GM18909 (cell line): ENCODE measurements around the gene SNX5.

Experiments used
- ATAC-seq: cut with Tn5 transposase; IDR thresholded peaks from one replicate; pipeline ENCODE4 v1.9.1; 2021; ENCODE audit warnings: mild to moderate bottlenecking; ENCODE audit not compliant: unreplicated experiment, poor library complexity

The SNX5 gene

DNA sequence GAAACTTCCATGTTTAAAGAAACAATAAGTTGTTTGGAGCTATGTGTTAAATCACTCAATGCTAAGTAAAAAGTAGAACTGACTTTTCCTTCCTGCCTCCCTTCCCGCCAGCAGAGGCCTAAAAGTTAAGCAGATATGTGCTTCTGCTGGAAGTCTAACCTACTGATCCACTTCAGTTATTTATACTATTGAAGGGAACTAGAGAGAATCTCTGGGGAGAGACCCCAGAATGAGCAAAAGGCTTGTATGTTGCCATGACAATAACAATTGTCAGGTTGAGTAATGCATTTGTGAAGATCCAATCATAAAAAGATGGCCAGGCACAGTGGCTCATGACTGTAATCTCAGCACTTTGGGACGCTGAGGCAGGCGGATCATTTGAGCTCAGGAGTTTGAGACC is 25.0 kb upstream of the SNX5 start:
- ATAC-seq: no peak

DNA sequence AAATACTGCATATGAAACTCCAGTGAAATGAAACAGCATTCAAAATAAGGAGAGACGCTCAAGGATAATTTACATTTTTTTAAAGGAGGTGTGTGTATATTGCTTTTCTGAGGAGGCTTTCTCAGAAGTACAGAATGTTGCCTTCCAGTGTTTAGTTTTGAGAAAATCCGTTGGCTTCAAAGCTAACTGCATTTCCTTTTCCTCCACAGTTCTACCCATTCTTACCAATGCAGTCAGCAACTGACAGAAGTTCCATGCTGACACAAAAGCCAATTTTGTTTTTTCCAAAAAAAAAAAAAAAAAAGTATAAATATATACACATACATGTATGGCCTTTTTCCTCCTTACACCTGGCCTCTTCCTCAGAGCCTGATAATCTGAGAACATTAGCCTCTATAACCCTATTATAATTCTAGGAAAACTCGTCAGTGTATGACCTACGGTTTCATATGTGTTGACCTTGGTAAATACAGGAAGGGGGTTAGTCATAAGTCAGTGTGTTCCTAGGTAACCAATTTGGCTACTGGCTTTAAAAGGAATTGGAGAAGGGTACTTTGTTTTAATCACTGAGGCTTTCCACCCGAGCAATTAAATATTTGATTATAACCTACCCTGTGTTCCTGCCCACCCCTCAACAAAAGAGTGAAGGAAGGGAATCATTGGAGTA is 24.4 kb upstream of the SNX5 start:
- ATAC-seq: no peak

DNA sequence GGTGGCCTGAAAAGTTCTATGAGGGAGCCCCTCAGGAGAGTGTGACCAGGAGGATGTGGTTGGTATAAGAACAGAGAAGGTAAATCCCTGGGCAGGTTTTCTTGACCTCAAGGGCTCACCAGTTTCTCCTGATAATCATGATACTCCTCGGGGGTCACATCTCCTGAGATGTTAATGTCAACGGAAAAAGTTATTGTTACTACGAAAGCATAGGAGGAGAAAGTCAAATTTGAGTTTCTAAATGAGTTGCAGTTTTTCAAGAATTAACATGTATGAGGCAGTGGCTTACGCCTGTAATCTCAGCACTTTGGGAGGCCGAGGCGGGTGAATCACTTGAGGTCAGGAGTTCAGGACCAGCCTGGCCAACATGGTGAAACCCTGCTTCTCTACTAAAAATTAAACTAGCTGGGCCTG is 23.6 kb upstream of the SNX5 start:
- peak; percentile 63 for ATAC-seq

DNA sequence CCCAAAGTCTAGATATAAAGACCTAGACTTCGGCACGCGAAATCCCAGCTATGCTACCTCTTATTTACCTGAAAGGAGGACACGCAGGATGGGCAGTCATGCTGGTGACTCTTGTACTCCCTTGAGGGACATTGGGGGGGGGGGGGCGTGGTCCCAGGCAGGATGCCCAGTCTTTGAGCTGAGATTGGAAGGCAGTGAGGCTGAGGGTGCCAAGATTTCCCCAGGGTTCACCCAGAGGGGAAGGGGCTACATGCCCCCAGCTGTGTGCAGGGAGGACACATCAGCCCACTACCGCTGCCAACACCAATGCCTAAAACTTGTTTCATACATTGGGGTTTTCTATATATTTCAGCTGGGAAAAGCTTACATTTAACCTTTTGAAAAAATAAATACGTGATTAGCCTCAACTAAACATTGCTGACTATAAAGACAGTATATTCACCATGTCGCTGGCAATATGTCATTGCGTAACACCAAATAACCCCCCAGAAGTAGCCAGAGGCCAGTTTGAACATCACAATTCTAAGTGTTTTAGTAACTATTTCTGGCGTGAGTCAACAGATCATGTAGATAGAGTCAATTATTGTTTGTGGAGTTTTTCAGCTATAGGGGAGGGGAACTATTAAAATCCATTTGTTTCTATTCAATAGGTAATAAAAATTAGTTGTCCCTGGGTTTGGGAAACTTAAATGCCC is 21.8 kb upstream of the SNX5 start:
- ATAC-seq: no peak

GRCh38 chr20:17987988-17988387 is 19.4 kb upstream of the SNX5 start:
- no peak for ATAC-seq

- no peak for ATAC-seq
Measured at GRCh38 chr20:17985388-17986018, 16.9 kb upstream of the SNX5 start.

GRCh38 chr20:17976305-17976704 is 7.7 kb upstream of the SNX5 start:
- no peak for ATAC-seq

- no peak for ATAC-seq
Measured at GRCh38 chr20:17972121-17972520, 3.5 kb upstream of the SNX5 start.

DNA sequence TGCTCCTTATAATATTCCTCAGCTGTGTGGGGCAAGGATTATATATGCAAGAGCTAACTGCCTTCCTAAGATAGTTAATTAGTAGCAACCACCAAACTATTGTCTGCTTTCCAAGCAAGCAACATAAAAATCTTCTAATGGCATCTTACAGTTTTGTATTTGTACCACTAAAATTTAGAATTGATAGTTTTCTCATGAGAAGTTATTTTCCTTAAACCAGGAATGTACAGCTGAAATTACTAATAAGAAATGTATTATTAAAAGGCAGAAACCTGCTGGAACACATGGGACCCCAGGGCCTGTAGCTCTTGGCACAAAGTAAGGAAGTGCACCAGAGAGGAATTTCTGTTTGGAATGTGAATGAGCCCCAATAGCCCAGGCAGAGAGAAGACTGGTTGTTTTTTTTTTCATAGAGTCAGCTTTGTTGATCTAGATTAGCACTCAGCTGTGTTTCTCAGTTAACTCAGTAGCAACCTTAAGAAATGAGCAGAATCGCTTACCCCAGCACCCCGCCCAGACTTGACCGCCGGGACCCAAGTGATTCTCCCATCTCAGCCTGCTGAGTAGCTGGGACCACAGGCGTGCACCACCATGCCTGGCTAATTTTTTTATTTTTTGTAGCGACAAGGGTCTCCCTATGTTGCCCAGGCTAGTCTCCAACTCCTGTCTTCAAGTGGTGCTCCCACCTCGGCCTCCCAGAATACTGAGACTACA is 2.9 kb upstream of the SNX5 start:
- no peak for ATAC-seq

- ATAC-seq: no peak
Measured at GRCh38 chr20:17969884-17970409, 1.4 kb upstream of the SNX5 start.

DNA sequence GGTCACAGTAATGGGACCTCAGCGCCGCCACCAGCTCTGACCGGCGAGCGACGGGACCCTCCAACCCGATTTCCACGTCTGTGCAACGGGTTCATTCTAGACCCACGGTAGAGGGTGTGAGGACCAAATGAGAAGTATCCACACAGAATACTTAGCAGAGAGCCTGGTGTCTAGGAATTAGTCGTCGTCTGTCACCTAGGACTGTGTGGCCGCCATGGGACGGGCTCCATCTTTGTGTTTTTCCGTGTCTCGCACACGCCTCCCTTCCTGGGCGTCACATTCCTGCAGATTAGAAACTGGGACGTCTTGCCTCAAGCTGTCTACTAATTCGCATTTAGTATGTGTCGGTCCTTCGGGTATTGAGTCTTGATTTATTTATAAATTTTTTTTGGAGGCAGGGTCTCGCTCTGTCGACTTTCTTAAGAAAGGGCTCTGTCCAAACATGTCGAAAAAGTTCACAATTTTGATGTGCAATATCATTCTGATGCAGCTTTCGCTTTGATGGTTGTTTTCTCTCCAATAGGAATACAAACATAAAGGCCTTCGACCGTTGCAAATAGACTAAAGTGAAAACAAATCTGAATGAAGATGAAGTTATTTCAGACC is 787 bp upstream of the SNX5 start:
- peak; percentile 10 for ATAC-seq

DNA sequence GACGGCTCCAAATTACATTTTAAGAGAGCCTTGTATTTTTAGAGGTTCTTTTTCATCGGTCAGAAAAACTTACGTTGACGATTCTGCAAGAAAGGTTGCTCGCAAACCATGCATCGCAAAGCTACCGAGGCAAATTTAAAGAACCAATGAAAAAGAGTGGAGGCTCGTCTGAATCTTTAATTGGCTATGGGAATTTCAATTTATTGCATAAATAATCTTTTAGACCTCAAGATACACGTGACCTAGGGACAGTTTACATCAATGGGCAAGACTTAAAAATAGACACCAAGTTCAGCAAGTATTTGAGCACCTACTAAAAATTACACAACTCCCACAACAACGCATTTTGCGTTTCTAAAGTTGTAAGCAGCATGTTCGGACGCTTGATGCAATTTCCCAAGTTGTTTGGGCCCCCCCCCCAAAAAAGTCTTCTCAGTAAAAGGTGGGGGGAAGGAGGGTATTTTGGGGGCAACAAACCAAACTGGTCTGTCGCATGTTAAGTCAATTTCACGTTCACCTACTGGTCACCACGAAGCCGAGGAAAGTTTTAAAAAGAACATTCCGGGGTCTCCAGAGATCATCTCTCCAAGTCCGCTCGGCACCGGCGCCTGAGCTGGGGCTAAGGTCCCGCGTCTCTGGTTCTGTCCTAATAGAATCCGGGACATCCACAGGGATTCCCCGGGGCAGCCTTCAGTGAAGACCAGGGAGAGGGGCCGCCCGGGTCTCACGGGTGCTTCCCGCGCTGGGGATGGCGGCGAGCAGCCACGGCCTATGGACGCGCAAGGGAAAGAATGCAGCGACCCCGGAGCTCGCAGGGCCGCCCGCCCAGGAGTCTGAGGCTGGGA is 851 bp downstream of the SNX5 start:
- ATAC-seq: peak; percentile 4

DNA sequence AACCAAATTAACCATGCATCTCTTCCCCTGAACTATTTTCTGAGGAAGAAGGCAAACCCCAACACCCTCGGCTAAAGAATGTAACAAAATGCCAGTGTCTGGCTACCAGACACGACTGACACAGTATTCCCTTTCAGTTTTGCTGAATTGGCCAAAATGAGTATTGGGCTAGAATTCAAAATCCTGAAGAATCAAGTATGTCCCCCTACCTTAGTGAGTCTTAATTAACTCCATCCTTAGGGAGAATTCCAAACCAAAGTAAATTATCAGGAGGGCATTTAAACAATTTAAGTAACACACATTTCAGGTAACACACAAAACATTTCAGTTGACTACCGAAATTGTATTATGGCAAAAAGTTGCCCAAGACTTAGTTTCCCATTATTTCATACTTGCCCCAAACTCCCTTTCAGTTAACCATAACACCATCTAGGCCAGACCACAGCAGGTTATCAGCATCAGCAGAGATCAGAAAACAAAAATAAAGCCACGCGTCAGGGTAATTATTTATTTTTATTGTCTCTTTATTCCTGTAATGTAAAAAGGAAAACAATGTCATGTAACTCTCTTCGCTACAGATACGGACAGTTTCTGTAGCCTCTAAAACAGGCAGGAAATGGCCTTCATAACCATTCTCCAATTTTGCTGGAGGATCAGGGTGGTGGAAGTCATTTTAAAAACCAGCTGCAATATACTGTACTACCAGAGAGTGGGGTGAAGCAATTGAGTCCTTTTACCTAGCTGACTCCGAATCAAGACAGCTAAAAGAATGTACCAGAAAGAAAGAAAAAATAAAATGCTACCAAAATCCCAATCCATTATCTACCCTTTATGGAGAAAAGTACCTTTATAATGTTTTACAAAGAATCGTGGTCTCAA is 1.9 kb downstream of the SNX5 start:
- no peak for ATAC-seq

GRCh38 chr20:17965042-17965697 is 3.4 kb downstream of the SNX5 start:
- no peak for ATAC-seq

DNA sequence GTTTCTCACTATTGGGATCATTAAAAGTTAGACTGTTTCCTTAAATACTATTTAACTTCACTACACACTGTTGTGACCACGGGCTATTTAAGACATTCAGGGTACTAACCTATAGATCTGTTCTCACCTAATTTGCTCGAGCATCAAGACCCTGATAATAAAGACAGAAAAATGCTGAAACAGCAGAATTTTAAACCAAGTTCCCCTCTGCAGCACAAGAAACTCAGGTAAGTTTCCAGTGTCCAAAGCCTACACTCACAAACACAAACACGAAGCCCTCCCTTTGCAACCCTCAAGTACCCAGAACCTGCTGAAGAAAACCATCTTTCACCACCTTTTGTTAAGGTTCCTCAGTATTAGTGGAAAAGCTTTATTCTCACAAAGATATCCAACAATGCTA is 4.0 kb downstream of the SNX5 start:
- ATAC-seq: no peak

- ATAC-seq: no peak
Measured at GRCh38 chr20:17964073-17964472, 4.5 kb downstream of the SNX5 start.

GRCh38 chr20:17963114-17963897 is 5.3 kb downstream of the SNX5 start:
- no peak for ATAC-seq
